DMS114 treated with DMSO at 0.1 percent for 48 hours (cell line): ENCODE measurements around the gene LRRTM4.
"Not testable (repeated sequence)": the region's sequence is repeated elsewhere in the genome, so short reads cannot be mapped to it uniquely, and the experiment has no call there.

Experiments
- DNase-seq: peaks from one replicate; lab custom pipeline; 2025; ENCODE audit not compliant: unreplicated experiment; lab: John Stamatoyannopoulos, UW

LRRTM4 gene

DNA sequence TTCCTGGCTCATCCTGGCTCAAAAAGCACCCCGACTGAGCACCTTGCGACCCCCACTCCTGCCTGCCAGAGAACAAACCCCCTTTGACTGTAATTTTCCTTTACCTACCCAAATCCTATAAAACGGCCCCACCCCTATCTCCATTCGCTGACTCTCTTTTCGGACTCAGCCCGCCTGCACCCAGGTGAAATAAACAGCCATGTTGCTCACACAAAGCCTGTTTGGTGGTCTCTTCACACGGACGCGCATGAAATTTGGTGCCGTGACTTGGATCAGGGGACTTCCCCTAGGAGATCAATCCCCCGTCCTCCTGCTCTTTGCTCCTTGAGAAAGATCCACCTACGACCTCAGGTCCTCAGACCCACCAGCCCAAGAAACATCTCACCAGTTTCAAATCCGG, 433.8 kb downstream of the LRRTM4 start:
- not testable (repeated sequence) for DNase-seq

DNA sequence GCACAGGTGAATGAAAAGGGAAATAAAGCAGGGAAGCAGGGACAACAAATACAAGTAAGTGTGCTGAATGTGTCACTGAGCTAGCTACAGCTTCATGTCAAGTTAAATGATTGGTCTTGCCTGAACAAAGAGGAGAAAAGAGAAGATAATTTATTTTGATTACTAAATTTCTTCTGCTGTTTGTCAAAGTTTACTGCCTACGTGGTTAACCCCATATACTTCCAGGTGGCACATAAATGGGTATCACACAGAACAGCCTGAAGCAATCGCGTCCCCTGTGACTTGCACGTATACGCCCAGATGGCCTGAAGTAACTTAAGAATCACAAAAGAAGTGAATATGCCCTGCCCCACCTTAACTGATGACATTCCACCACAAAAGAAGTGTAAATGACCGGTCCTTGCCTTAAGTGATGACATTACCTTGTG, 434.2 kb downstream of the LRRTM4 start:
- no peak for DNase-seq

DNA sequence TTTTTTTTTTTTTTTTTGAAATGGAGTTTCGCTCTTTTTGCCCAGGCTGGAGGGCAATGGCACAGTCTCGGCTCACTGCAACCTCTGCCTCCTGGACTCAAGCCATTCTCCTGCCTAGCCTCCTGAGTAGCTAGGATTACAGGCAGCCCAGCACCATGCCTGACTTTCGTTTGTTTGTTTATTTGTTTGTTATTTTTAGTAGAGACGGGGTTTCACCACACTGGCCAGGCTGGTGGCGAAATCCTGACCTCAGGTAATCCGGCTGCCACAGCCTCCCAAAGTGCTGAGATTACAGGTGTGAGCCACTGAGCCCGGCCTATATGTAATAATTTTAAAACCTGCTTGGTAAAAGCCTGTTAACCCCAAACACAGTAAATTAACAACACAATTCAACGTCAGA, 435.7 kb downstream of the LRRTM4 start:
- no peak for DNase-seq

- DNase-seq = no peak
These were observed 436.1 kb downstream of the LRRTM4 start for GRCh38 chr2:77086051-77086450.

- no peak for DNase-seq
These were observed 436.6 kb downstream of the LRRTM4 start for GRCh38 chr2:77085561-77085960.

GRCh38 chr2:77081597-77081996, 440.6 kb downstream of the LRRTM4 start:
- DNase-seq = no peak

- no peak for DNase-seq
These were observed 457.9 kb downstream of the LRRTM4 start for GRCh38 chr2:77064324-77064723.

DNA sequence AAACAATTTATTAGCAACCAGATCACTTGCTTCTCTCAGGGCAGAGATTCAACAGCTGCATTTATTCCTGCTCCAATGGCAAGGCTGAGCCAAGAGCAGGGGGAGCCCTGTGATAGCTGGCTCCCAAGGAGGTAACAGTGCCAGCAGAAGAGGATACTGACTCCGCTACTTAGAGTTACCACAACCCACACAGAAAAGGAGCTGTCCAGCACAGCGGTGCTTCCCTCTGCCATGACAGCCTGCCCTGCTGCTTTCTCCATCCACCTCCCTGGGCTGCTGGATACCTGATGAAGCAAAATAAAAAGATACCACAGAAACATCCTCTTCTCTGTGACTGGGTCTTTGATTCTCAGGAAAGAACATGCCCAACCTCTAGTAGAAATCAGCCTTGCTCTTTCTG, 467.2 kb downstream of the LRRTM4 start:
- DNase-seq = no peak

DNA sequence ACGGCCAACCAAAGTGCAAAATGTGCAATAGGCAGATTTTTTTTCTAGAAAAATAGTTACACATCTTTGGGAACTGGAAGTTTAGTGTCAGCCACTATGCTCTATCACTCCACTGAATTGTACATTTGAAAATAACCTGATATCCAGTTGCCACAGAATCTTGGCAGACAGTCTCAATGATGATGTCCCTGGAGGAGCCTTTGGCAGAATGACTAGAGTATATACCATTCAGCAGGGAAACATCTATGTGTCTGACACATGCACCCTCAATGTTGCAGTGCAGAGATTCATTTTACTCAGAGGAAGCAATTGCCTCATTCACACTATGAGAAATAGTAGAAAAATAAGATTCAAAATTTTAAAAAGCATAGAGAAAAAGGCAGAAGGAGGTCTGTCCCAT, 475.8 kb downstream of the LRRTM4 start:
- DNase-seq = no peak

DNA sequence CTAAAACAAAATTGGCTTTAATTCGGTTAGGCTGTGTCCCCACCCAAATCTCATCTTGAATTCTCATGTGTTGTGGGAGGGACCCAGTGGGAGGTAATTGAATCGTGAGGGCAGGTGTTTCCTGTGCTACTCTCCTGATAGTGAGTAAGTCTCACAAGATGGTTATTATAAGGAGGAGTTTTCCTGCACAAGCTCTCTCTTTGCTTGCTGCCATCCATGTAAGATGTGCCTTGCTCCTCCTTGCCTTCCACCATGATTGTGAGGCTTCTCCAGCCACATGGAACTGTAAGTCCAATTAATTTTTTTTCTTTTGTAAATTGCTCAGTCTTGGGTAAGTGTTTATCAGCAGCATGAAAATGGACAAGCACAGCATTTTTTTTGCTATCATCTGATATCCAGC, 476.7 kb downstream of the LRRTM4 start:
- DNase-seq = not testable (repeated sequence)

DNA sequence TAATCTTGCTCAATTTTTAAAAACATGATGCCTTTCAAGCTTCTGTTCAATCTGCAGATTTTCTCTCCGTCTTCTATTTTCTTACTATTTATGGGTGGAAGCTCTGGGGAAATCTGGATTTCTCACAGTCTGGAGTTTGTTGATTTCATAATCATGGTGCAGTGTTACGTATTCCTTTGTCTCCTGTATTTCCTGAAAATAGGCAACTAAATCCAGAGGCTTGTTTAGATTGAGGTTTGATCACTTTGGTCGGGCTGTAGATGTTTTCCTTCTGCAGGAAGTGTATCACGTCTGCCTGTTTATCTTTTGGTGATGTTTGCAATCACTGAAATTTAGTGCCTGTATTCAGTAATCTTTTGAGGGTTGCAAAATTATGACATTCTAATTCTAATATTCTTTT, 487.7 kb downstream of the LRRTM4 start:
- DNase-seq = no peak

- DNase-seq = not testable (repeated sequence)
These were observed 492.9 kb downstream of the LRRTM4 start for GRCh38 chr2:77029237-77029636.

DNA sequence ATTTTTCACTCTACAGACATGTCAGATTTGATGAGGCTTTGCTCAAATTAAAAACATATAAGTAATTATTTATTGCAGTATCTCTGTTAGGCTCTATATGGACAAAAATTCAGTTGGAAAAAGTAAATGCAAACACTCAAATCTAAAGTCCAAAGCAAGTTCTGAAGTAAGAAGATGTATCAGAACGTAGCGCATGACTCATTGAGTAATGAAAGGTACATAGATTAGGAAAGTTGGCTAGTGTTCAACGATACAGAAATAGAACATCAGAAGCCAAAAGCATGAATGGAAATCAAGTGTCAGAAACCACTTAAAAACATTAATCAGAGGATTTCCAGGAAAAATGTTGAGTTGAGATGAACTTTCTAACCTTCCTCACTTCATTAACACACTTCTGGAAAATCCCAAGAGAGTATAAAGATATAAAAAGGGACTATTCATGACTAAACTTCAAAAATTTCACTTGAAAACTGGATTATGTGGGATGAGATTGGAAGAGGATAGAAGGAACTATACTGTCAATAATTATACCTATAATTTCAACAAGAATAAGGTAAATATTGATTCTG, 494.1 kb downstream of the LRRTM4 start:
- no peak for DNase-seq

GRCh38 chr2:77025714-77026113, 496.5 kb downstream of the LRRTM4 start:
- no peak for DNase-seq

DNA sequence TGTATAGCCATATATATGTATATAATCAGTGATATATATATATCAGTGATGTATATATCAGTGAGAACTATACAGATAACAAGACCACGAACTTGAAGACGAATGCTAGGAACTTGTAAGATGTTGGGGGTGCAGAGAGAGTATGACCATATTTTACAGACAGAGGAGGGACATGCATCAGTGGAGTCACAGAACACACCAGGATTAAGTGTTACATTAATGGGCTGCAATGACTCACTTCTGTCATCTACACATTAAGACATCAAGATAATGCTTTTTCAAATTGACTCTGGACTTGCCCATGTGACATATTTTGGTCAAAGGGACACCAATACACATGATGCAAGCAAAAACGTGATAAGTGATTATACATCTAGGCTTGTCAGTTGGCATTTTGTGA, 501.0 kb downstream of the LRRTM4 start:
- no peak for DNase-seq

DNA sequence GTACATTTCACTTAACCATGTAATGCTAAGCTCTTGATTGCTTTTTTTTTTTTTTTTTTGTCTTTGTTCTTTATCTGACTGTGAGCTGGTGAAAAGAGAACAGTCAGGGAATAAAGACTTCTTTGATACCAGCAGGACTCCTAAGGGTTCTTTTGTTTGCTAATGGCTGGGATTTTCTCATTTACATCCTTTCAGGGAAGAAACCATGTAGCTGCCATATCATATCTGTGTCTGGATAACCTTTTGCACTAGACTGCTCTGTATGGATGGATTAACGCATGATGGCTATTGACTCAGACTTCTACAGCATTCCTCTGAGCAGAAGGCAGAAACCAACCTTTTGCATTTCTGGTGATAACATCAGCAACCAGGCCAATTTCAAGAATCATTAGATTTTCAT, 504.0 kb downstream of the LRRTM4 start:
- DNase-seq = no peak

DNA sequence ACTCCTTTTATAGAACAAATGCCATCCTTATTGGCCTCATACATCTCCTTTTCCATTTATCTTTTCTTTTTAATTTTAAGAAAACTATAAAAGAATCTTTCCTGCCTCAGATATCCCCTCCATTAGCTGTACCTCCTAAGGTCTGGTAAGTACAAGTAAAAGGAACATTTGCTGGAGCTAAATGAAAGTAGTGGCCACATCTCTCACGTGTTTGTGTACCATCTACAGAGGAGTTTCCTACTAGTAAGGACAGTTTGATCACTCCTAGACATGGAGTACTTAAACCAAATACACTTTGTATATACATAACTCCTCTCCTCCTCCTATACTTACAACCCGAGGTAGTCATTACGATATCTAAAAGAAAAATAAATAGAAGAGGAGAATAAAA, 504.8 kb downstream of the LRRTM4 start:
- no peak for DNase-seq

GRCh38 chr2:77016443-77017354, 505.5 kb downstream of the LRRTM4 start:
- DNase-seq = no peak

DNA sequence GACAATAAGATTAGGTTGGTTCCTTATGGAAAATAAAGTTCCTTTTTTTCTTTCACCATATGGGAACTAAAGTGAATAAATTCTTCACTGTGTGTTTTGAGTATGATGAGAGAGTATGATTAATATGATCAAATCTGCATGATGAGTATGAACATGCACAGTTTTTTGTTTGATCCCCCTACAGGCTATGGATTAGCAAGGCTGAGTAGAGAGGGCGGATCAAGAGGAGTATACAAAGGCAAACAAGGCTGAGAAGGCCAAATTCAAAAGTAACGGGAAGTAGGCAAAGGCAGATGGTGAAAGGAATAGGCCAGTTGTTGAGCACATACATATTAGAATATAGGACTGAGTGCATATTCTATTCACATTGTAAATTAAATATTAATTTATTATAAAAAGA, 508.2 kb downstream of the LRRTM4 start:
- no peak for DNase-seq

GRCh38 chr2:77013457-77013856, 508.7 kb downstream of the LRRTM4 start:
- no peak for DNase-seq

GRCh38 chr2:77009307-77009706, 512.9 kb downstream of the LRRTM4 start:
- DNase-seq = no peak

DNA sequence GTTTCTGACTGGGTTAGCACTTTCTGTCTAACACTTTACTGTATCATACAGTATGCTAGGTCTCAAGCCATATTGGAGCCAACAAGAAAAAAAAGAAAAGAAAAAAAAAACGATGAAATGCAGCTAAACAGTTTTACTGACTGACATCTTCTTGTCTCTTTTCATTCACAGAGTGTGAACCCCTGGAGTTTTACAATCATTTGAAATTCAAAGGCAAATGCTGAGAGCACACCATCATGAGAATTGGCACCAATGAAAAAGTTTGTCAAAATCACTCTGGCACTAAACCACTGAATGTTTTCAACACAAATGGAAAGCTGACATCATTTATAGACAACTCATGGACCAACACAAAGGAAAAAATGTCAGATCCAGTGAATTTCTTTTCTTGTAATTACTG, 513.3 kb downstream of the LRRTM4 start:
- no peak for DNase-seq

DNA sequence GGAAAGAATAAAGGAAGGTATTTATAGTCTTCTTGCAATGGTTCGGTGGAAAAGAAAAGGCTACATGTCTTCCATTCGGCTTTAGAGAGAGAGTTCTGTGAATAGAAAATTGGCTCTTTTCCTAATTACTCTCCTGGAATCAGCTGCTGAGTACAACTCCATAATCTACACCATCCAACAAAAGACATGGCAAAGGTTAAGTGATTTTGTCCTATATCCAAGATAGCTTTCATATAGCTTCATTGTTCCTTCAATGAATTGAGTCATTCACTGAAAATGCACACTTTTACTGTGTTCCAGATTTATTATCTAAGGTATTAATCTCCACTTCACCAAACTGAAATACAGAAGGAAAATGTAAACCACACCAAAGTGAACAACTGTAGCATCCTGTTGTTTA, 514.5 kb downstream of the LRRTM4 start:
- DNase-seq = no peak
